Right lobe of liver (tissue), 4 donors: ENCODE results near the gene CHRND.

Experiments used
- POLR2A ChIP-seq: fragments of 450-650 bp; IDR thresholded peaks from one replicate; pipeline ENCODE4 v1.6.1; 2017; ENCODE audit warnings: antibody characterized with exemption, mild to moderate bottlenecking
- TF ChIP-seq, protein P1 (sequence below), 4 donors: fragments of 200-600 bp in 3 of 4; fragments of 450-650 bp in 1 of 4; IDR thresholded peaks; one replicate each; pipeline versions ENCODE4 v1.5.1 to v1.8.0; 2016 to 2022; ENCODE audit warnings: antibody characterized with exemption in 4 of 4, mild to moderate bottlenecking in 2 of 4
- donor health status: DM: no; HTN: no; CAD: no.
- donor health status: DM: no; HTN: no; CAD: no.
- donor health status: DM: no; HTN: yes; CAD: no.

GRCh38 chr2:232550354-232551249, 24.6 kb downstream of the CHRND start, which contains the start of the genes EIF4E2 and TIGD1:
- peak; percentile 88 for TF ChIP-seq POLR2A
- TF ChIP-seq, protein P1, sequence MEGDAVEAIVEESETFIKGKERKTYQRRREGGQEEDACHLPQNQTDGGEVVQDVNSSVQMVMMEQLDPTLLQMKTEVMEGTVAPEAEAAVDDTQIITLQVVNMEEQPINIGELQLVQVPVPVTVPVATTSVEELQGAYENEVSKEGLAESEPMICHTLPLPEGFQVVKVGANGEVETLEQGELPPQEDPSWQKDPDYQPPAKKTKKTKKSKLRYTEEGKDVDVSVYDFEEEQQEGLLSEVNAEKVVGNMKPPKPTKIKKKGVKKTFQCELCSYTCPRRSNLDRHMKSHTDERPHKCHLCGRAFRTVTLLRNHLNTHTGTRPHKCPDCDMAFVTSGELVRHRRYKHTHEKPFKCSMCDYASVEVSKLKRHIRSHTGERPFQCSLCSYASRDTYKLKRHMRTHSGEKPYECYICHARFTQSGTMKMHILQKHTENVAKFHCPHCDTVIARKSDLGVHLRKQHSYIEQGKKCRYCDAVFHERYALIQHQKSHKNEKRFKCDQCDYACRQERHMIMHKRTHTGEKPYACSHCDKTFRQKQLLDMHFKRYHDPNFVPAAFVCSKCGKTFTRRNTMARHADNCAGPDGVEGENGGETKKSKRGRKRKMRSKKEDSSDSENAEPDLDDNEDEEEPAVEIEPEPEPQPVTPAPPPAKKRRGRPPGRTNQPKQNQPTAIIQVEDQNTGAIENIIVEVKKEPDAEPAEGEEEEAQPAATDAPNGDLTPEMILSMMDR (IDR thresholded peaks at IDR 0.05) = peak in 3 of 4 donors; percentile 15 to 37 (median 23)
